Peyer's patch (tissue), 4 donors: ENCODE data around the gene LRTM1. TPM values are rescaled to one million over a fixed set of nuclear protein-coding genes. Genes with fewer than 3 reads are reported as not detected.
A peak's percentile ranks its signal among the peaks of the same experiment; 100 is the strongest.

Source experiments
- DNase-seq, 3 donors: peaks; one replicate each; pipeline ENCODE4 v3.0.0-alpha.2; 2017 to 2019
- H3K27ac ChIP-seq, 4 donors: fragments of 200-600 bp; sonication (generic); one replicate each; pipeline ENCODE4 v1.5.1; 2016 to 2019
- H3K27me3 ChIP-seq, 2 donors: fragments of 200-600 bp; sonication (generic); one replicate each; pipeline ENCODE4 v1.5.1; 2019
- H3K36me3 ChIP-seq, 3 donors: fragments of 200-600 bp; sonication (generic); one replicate each; pipeline ENCODE4 v1.5.1; 2016 to 2019
- H3K4me1 ChIP-seq, 4 donors: fragments of 200-600 bp; sonication (generic); one replicate each; pipeline ENCODE4 v1.5.1; 2016 to 2019
- H3K4me3 ChIP-seq, 4 donors: fragments of 200-600 bp; sonication (generic); 1 replicate in 3 of 4; 2 replicates in 1 of 4; pipeline ENCODE4 v1.5.1; 2016 to 2019; ENCODE audit warnings: mild to moderate bottlenecking in 1 of 4
- H3K9me3 ChIP-seq, 4 donors: fragments of 200-600 bp; sonication (generic); one replicate each; pipeline ENCODE4 v1.5.1; 2016 to 2019; ENCODE audit warnings: mild to moderate bottlenecking in 1 of 4
- CTCF ChIP-seq, 6 experiments: fragments of 450-650 bp in 4 of 6; fragments of 200-600 bp in 2 of 6; sonication (generic) in 1 of 6; IDR thresholded peaks; one replicate each; pipeline ENCODE4 v1.5.1; 2017 to 2019; ENCODE audit warnings: antibody characterized with exemption in 6 of 6, mild to moderate bottlenecking in 3 of 6, moderate library complexity in 1 of 6
- POLR2A ChIP-seq, 2 donors: fragments of 450-650 bp; IDR thresholded peaks; one replicate each; pipeline ENCODE4 v1.5.1; 2017; ENCODE audit warnings: antibody characterized with exemption in 2 of 2, mild to moderate bottlenecking in 2 of 2, moderate library complexity in 2 of 2
- total RNA-seq, 4 donors: library from RNA; depleted of rRNA; stranded (reverse); fragments of >200 nt; gene quantifications; one replicate each; pipeline ENCODE4 v1.1.0, GENCODE V29; 2016

Gene LRTM1
- total RNA-seq, 4 donors from 2014 or later: not detected

DNA sequence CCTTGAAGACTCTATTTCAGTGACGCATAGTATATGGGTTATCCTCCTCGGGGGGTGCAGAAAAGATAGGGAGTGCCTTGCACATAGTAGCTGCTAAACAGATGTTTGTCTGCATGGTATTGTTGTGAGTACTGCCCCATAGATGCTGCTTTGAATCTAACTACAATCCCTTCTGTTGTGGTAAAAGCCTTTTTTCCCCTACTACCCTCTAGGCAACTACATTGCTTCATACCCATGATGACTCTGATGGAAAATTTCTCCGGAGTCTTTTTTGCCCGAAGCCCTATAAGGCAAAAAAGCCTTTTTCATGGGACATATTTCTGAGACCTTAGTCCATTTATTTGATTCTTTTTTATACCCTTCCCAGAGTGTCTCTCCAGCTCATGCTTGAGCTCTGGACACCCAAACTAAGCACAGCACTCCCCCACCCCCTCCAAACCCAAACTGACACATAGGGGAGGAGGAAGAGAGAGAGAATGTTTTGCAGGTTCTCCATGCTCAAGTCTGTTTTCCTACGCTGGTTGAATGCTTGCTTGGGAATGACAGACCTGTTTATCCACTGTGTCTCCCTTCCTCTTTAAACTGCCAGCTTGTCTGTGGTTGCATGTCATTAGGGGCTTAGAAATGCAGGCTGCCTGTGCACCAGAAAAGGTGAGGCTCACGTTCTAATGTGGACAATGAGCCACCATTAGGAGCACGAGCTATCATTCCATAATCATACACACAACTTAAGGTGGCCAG lies 52.9 kb downstream of the LRTM1 start:
- no peak for DNase-seq
- H3K27me3 ChIP-seq: no peaks in the 10 kb centered on the region
- H3K4me3 ChIP-seq: no peak overlapping the region
- H3K9me3 ChIP-seq: no peaks in the 10 kb centered on the region
- H3K27ac ChIP-seq: no peak overlapping the region
- TF ChIP-seq CTCF (IDR thresholded peaks at IDR 0.05) (no peak), POLR2A (IDR thresholded peaks at IDR 0.05) (no peak)
- H3K36me3 ChIP-seq: no peaks in the 10 kb centered on the region
- no peaks in the 10 kb centered on the region for H3K4me1 ChIP-seq

GRCh38 chr3:54873059-54874010 lies 54.5 kb downstream of the LRTM1 start:
- Histone ChIP-seq H3K27ac (no peak overlapping the region), H3K4me3 (no peak overlapping the region), H3K4me1 (no peaks in the 10 kb centered on the region), H3K27me3 (no peaks in the 10 kb centered on the region), H3K36me3 (no peaks in the 10 kb centered on the region), H3K9me3 (no peaks in the 10 kb centered on the region)
- TF ChIP-seq POLR2A (IDR thresholded peaks at IDR 0.05): no peak
- TF ChIP-seq CTCF (IDR thresholded peaks at IDR 0.05): no peak
- no peak for DNase-seq

- H3K4me3 ChIP-seq: no peak overlapping the region
- H3K4me1 ChIP-seq: no peaks in the 10 kb centered on the region
- no peaks in the 10 kb centered on the region for H3K36me3 ChIP-seq
- H3K9me3 ChIP-seq: no peaks in the 10 kb centered on the region
- DNase-seq: no peak
- no peaks in the 10 kb centered on the region for H3K27me3 ChIP-seq
- TF ChIP-seq CTCF (IDR thresholded peaks at IDR 0.05): no peak
- no peak for TF ChIP-seq POLR2A (IDR thresholded peaks at IDR 0.05)
- H3K27ac ChIP-seq: no peak overlapping the region
Measured at GRCh38 chr3:54871867-54872266, 56.0 kb downstream of the LRTM1 start.

GRCh38 chr3:54870423-54870822 lies 57.4 kb downstream of the LRTM1 start:
- no peak overlapping the region for H3K27ac ChIP-seq
- TF ChIP-seq CTCF (IDR thresholded peaks at IDR 0.05): peak in 3 of 6 experiments; percentile 34 to 43 (median 37)
- TF ChIP-seq POLR2A (IDR thresholded peaks at IDR 0.05): no peak
- H3K36me3 ChIP-seq: no peaks in the 10 kb centered on the region
- no peaks in the 10 kb centered on the region for H3K27me3 ChIP-seq
- no peak overlapping the region for H3K4me3 ChIP-seq
- no peak for DNase-seq
- no peaks in the 10 kb centered on the region for H3K4me1 ChIP-seq
- no peaks in the 10 kb centered on the region for H3K9me3 ChIP-seq
